Measurements from ENCODE around the gene SERPINA9.

The SERPINA9 gene

GRCh38 chr14:94469261-94469660 is 6.7 kb downstream of the SERPINA9 start:
- no peak for DNase-seq (ENCODE audit: insufficient read length, low spot score)
- no peak for TF ChIP-seq CTCF (IDR thresholded peaks at IDR 0.05; ENCODE audit: insufficient read depth, missing control alignments)
- no peak for FAIRE-seq

GRCh38 chr14:94467728-94468520 is 8.1 kb downstream of the SERPINA9 start:
- FAIRE-seq: no peak
- no peak for DNase-seq (ENCODE audit: insufficient read length, low spot score)

GRCh38 chr14:94466706-94467370 is 9.2 kb downstream of the SERPINA9 start:
- no peak for TF ChIP-seq CTCF (IDR thresholded peaks at IDR 0.05; ENCODE audit: insufficient read depth, missing control alignments)
- FAIRE-seq (no peak), DNase-seq (ENCODE audit: insufficient read length, low spot score) (no peak)

More at GRCh38 chr14:94467728-94468520, 8.1 kb downstream of the SERPINA9 start:
- TF ChIP-seq CTCF (IDR thresholded peaks at IDR 0.05; ENCODE audit: insufficient read depth, missing control alignments): no peak

- FAIRE-seq (no peak), DNase-seq (ENCODE audit: insufficient read length, low spot score) (no peak)
- TF ChIP-seq CTCF (IDR thresholded peaks at IDR 0.05; ENCODE audit: insufficient read depth, missing control alignments): no peak
Measured at GRCh38 chr14:94465042-94465441, 11.0 kb downstream of the SERPINA9 start.

- no peak for TF ChIP-seq CTCF (IDR thresholded peaks at IDR 0.05; ENCODE audit: insufficient read depth, missing control alignments)
- FAIRE-seq (no peak), DNase-seq (ENCODE audit: insufficient read length, low spot score) (no peak)
Measured at GRCh38 chr14:94464290-94464689, 11.7 kb downstream of the SERPINA9 start.

GRCh38 chr14:94462763-94463572 is 13.0 kb downstream of the SERPINA9 start:
- DNase-seq (ENCODE audit: insufficient read length, low spot score) (no peak), FAIRE-seq (no peak)
- no peak for TF ChIP-seq CTCF (IDR thresholded peaks at IDR 0.05; ENCODE audit: insufficient read depth, missing control alignments)

Measured in D721Med (cell line).